HG03439 (cell line): ENCODE data around the gene HAUS3.
"Not testable (repeated sequence)": the region's sequence is repeated elsewhere in the genome, so short reads cannot be mapped to it uniquely, and the experiment has no call there.

Experiments used
- ATAC-seq: cut with Tn5 transposase; IDR thresholded peaks from one replicate; pipeline ENCODE4 v1.9.1; 2021; ENCODE audit warnings: mild to moderate bottlenecking, moderate library complexity; ENCODE audit not compliant: unreplicated experiment

The HAUS3 gene

DNA sequence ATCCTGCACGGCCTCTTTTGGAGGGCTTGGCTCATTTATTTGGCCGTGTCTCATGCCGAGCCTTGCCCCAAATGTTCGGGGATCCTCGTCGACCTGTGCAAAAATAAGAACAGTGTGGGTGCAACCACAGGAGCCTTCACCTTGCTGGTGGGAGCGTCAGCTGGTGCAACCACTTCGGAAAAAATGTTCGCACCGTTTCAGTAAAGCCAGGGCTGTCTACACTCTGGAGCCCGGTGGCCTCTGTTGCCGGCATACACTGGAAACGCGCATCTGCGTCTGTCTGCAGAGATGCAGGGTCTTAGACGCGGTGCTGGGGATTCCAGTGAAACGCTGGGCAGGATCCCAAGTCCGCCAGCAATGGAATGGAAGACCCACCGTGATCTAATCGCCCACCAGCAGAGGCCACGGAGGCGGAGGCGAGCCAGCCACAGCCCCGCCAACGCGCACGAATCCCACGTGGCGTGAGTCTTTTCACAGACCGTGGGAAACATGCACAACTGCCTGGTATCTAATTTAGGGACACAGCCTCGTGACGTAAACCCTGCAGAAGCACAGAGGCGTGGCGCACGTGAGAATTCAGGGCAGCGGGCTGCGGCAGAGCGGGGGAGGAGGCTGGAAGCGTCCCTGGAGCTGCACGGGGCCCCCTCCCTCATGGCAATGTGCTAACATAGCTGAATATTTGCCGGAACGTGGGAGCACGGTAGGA, 33.8 kb upstream of the HAUS3 start:
- no peak for ATAC-seq

DNA sequence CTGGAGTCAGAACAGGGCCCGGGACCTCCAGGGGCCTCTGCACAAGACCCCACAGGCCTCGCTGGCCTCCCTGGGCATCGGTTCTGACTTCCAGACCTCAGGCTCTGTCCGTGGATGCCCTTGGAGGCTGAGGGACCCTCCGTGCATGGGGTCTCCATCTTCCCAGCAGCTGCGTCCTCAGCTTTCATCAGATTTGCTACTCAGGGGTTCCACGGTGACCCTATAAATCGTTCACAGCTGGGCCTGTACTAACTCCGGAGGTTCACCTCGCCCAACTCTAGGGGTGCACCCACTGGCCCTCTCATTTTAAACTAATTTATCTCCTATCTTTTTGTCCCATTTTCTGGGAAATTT, 33.1 kb upstream of the HAUS3 start:
- not testable (repeated sequence) for ATAC-seq

DNA sequence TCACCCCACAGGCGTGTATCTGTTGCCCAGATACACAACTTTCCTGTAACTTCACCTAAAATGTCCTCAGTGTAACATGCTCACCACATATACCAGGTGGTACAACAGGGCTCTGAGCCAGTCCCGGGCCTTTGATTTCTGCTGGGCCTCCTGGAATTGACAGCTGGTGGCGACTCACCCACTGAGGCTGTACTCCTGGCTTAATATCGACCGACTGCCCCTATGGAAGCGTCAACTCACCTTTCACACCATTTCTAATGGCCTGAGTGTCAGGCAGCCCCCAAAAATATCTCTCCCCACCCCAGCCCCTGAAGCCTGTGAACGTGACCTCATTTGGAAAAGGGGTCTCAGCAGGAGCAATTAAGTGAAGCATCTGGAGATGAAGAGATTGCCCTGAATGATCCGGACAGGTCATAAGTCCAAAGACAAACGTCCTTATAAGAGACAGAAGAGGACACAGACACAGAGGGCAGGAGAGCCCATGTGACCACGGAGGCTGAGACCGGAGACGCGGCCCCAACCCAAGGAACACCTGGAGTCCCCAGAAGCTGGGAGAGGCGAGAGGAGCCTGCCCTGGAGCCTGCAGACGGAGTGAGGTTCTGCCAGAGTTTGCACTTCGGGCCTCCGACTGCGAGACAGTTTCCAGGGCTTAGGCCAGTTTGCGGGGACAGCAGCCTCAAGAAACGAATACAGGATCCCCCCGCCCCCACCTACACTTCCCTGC, 32.6 kb upstream of the HAUS3 start:
- no peak for ATAC-seq

DNA sequence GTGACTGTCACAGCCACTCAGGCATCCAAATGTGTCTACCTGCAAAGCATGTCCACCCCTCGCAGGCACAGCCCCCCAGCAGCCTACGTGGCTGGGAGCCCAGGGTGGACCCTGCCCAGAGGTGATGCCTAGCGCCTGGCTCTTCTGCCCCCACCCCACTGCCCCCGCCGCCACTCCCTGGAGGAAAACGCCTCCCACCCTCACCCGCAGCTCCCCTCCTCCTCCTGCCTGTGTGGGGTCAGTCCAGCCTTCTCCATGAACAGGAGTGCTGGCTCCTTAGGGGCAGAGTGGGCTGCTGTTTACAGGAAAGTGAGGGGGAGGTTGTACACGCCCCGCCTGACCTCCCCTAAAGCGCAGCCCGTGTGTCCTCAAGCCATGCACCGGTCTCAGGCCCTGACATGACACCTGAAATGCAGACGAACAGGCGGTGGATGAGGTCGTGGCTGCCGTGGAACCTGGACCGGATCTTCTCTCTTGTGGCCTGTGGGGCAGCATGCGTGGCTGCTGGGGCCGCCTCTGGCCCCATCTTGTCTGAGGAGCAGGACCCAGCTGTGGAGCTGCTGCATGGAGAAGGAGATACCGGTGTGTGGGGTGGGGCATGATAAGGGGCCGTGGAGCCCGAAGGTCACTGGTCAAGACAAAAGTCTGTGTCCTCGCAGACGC, 31.9 kb upstream of the HAUS3 start:
- no peak for ATAC-seq

DNA sequence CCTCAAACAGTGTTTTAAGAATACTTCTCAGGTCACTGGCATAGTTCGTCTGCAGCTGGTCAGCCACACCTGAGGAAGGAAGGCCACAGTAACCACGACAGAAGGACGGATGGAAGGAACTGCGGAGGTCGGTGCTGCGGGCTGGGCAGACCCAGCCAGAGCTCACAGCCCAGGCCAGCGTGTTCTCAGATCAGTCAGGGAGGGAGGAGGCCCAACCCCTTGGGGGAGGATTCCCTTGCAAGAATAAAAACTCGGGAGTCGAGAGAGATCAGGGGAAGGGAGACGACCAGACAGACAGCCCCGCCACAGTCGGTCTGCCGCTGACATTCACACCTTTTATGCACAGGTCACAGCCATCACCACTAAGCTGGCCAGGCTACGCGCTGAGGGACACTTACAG, 31.3 kb upstream of the HAUS3 start:
- ATAC-seq: no peak

DNA sequence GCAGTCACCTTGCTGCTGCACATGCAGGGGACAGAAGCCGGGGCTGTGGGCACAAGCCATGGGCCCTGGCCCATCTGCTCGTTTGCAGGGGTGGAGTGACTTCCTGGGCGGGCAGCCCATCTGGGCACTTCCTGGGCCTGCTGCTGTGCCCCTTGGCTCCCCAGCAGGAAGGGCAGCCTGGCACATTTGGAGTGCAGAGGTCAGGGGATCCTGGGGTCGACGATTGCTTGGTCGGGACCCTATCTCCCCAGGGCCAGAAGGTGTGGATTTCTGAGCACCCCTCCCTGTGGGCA, 30.9 kb upstream of the HAUS3 start:
- no peak for ATAC-seq

DNA sequence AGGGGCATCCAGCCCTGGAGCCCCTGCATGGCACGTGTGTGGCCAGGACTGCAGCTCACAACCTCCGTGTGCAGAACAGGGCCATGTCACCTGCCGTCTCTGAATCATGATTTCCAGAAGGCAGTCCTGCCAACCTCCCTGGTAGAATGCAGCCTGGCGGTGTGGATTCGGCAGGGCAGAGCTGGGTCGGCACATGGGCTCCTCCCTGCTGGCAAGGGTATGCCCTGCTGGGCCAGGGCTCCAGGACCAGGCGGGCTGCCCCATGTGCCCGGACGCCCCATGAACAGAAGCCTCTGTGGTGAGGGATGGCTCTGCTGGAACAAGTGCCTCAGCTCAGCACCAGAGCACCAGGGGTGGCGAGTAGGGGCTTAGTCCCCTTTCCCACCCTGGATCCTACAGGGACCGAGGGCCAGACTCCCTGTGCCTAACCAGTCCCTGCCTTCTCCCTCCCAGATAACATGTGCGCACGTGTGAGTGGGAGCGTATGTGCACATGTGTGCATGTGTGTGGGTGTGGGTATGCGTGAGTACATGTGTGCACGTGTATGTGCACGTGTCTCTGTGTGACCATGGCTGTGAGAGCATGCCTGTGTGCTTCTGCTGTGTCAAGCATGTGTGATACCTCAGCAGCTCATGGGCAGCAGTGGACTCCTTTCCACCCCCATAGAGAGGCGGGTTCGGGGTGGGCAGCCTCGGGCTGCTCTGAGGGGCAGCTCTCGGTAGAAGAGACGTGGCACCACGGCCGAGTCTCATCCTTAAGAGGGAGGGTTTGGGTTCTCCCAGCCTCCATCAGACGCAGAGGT, 30.3 kb upstream of the HAUS3 start:
- ATAC-seq: no peak

DNA sequence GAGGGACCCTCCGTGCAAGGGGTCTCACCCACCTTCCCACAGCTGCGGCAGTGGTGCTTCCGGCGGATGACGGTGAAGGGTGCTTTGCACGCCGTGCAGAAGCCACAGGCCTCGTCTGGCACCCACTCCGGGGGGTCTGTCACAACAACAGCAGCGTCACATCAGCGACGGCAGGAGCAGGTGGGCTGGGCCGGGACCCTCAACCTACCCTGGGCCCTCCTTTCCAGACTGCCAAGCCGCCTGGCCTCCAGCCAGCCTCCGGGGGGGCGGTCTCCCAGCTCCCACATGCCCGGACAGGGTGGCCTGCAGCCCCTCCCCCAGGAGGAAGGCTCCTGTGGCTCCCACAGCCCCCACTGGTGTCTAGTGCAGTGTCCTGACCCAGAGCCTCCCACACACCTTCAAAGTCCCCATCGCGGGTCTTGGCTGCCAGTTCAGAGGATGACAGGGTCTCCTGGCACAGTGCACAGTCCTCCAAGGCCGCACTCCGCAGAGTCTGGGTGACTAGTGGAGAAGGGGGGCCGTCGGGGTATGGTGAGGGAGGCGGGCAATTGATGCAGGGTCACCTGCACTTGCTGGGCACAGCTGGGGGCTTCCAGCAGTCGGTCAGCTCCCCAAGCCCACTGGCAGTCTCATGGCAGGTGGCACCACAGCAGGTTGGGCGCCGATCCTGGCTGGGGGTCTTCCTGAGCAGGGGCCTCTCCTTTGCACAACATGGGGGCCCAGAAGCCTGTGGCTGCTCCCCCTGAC, 29.5 kb upstream of the HAUS3 start:
- ATAC-seq: no peak

DNA sequence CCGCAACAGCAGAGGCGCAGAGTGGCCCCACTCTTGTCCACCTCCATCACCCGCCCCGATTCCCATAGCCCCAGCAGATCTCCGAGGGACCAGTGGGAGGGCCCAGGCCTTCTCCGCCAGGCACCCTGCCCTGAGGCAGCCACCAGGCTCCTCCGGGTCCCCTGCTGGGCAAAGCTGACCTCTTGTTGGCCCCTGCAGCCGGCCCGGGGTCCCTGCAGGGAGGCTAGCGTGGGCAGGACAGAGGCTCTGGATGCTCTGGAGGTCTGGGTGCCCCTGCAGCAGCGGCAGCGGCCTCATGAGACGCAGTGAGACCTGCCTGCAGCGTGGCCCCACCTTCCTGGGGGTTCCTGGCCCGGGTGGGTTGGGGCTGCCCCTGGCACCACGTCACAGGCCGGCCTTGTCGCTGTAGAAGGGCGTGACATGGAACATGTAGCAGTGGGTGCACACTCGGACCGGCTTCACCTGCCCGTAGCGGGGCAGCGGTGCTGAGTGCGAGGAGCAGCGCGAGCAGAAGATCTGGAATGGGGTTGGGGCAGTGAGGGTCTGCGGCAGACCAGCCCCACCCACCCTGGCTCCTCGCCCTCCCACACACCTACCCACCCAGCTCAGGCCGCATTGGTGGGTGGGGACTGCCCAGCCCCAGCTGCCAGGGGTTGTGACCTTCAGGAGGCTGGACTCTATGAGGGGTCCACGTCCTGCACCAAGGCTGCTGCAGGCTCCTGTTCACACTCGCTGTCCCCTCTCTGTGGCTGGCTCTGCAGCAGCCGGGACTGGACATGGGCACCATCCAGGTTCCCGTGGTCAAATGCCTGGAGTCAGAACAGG, 28.6 kb upstream of the HAUS3 start:
- no peak for ATAC-seq

DNA sequence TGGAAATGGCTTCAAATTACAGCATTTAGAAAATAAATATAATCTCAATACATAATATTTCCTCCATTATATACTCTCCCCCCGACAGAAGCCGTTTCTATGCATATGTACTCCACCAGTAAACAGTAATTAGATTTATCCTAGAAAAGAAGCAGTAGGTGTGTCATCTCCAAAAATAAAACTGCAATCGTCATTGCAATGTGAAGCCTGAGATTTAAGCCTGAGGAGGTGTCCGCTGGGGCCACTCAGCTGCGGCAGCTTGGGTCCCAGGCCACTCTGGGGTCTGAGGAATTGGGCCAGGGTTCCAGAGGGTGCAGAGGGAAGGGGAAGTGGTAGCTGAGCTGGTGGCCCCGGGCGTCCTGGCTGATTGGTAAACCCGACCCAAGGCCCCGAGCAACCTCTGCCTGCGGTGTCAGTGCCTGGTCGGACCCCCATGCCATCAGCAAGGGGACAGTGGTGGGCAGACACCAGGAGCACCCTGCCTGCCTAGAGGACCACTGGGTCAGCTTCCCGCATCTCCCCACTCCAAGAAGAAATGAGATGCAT, 27.8 kb upstream of the HAUS3 start:
- ATAC-seq: no peak

DNA sequence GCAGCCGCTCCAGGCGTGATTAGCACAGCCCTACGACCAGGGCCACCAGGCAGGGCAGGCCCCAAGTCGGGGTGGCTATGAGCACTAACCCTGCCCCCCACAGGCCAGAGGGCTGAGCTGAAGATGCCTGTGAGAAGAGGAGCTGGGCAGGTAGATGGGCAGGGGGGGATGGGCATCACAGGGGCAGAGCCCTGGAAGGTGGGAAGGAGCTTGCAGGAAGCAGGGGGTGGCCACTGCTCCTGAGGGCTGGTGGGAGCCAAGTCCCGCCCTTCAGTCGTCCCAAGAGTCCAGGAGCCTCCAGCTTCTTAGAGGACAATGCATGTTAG, 27.2 kb upstream of the HAUS3 start:
- ATAC-seq: no peak

DNA sequence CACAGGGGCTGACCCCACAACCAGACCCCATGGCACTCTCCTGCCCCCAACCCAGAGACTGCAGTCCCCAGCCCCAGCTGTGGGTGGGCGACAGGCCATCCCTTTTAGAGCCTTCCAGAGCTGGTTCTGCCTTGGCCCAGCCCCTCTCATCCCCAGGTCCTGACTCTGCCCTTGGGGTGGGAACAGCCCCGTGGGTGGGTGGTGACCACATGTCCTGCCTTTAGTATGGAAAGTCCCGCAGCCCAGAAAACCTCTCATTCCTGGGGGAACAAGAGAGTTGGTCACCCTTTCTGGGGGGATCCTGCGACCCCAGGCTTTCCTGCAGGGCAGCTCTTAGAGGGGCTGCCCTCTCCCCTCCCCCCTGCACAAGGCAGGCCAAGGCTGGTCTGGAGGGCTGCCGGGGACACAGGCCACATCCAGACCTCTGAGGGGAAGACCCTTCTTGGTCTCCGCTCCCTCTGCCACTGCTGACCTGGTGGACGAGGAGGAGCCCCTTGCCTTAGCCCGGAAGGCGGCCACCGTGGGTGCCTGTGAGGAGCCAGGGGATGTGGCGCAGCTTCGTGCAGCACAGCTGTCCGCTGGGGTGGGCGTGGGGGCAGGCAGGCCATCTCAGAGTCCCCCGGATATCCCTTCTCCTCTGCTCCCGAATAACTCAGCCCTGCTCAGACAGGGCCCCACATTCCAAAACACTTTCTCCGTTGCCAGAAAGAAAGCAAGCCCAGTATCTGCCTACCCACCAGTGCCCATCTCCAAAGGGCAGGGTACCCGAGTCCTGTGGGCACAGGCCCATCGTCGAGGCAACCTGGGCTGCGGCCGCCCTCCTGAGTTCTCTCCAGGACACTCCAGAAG, 26.7 kb upstream of the HAUS3 start:
- ATAC-seq: no peak

DNA sequence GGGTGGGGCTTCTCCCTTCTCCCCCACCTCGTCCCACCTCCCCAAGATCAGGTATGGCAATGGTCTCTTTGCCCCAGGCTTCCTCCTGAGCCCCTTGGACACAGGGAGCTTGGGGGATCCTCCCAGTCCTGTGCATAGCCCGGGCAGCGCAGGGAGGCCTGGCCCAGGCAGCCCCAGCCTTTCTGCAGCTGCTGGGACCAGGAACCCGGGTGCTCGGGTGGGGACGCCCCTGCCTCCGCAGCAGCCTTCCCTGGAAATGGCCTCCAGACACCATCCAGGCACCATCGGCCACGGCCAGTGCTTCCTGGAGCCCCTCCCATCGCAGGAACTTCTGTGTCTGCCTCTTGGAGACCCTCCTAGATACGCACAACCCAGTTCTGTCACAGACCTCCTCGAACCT, 25.9 kb upstream of the HAUS3 start:
- no peak for ATAC-seq

DNA sequence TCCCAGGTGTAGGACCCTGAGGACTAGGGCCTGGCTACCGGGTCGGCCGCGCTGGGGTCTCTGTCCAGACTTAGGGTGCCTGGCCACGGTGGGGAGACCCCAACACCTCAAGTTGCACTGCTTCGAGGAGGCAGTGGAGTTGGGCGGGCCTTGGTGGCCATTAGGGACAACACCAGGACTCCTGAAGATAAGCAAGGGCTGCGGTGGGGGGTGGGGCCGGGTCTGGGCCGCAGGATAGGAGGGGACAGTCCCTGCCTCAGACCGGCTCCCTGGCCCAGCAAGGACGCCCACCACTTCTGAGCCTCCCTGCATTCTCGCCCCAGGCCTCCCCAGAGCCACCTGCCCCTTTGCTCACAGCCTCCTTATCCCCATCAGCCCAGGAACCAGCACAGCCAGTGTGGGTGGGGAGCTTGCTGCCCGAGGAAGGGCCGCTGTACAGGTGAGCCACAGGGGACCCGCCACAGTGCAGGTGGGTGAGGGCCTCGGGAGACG, 25.4 kb upstream of the HAUS3 start:
- no peak for ATAC-seq

DNA sequence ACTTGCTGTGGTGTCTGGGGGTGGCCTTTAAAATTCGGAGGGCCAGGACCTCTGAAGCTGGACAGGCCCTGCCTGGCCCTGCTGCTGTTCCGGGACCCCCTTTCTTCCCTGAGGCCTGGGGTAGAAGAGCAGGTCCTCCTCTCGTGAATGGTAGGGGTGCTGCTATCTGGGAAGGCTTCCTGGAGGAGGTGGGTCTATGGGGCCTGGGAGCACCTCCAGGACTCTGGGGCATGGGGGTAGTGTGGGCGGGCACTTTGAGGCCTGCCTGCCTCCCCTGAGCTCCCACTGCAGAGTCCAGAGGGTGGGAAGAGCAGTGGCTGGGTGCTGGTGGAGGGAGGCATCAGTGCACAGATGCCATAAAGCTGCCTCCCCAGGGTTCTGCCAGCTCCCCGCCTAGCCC, 24.9 kb upstream of the HAUS3 start:
- no peak for ATAC-seq

DNA sequence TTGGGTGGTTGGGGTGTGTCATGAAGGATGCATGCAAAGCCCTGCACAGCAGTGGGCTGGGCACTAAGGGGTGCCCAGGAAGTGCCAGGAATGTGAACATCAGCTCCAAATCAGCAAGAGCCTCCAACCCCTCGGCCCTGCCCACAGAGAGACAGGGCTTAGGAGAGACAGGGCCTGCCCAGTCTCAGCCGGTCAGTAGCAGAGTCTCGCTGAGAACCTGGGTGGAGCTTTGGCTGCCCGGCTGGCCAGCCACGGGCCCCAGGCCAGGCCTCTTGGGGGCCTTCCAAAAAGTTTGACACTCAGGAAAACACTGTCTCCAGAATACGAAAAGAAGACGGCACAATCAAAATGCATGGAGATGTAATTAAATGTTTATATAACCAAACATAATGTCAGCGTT, 24.3 kb upstream of the HAUS3 start:
- ATAC-seq: no peak

DNA sequence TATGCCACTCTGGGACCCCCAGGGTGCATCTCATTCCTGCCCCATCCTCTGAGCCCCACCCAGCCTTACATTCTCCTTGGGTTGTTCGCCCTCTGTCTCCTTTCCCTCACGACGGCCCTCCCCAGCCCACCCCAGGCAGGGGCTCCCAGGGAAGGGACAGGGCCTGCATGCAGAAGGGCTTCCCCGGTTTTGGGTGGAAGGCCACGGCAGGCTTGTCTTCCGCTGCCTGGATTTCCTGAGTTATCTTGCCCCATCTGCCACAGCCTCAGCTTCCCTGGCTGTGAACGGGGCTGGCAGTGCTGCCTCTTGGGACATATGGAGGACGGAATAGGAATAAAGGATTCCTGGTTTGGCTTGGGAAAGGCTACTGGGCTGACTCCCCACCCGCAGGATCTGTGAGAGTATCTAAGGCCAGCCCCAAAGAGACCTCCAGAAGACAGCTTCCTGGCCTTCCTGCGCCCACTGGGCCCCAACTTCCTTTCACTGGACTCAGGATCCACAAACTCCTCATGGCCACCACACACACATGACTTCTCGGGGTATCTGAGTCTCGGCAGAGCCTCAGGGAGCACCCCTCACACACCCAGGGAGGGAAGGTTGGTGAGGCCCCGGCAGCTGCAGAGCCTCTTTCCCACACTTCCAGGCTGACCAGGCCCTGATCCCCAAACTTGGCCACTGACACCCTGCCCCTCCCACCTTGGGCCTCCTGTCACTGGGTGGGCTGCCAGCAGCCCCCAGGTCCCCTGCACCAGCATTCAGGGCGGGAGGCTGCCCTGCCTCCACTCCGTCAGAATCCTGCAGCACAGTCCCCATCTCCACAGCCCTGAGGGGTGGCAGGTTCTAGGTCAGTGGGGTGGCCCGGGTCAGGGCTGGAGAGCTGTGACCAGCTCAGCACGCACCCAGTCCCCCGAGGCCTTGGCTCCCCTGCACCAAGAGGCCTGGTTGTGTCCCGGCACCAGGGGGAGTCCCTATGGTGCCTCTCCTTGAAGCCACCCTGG, 23.5 kb upstream of the HAUS3 start:
- ATAC-seq: no peak
